HTR-8/SVneo (cell line): ENCODE measurements around the gene CCDC28B.

ENCODE experiments used
- DNase-seq: peaks from one replicate; pipeline ENCODE4 v3.0.0; 2011; ENCODE audit warnings: low spot score, mixed read lengths; ENCODE audit not compliant: insufficient read length
- FAIRE-seq: peaks from 2 replicates; lab custom pipeline; 2011; peaks lifted over from hg19 to GRCh38; lab: Jason Lieb, UNC

The CCDC28B gene

DNA sequence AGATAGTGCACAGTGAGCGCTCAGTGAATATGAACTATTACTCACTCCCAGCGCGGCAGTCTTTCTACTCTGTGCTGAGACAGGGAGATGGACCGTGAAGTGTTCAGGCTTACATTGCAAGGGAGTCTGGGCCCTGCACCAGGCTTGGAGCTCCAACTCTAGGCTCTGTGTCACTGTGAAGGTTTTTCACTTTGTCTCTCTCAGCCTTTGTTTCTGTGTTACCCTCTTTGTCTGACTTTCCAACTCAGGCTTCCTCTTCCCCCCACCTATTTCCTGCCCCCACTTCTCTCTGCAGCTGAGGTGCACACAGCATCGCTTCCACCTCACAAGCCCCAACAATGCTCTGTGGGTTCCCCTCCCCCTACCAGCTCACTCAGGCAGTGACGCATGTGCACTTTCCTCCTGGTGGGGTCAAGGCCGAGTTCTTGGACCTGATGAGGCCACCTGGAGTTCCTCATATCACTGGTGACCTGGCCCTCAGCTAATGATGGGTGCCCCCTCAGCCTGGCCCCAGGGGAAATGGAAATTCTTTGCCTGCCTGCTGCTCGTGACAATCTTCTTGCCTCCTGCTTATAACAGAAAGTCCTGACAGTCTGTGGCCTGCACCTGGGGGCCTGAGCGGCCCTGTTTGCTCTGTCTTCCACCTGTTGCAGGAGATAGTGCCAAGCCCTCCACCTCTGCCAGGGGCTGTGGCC is 49.6 kb downstream of the CCDC28B start:
- DNase-seq (peak; percentile 42), FAIRE-seq (no peak)

DNA sequence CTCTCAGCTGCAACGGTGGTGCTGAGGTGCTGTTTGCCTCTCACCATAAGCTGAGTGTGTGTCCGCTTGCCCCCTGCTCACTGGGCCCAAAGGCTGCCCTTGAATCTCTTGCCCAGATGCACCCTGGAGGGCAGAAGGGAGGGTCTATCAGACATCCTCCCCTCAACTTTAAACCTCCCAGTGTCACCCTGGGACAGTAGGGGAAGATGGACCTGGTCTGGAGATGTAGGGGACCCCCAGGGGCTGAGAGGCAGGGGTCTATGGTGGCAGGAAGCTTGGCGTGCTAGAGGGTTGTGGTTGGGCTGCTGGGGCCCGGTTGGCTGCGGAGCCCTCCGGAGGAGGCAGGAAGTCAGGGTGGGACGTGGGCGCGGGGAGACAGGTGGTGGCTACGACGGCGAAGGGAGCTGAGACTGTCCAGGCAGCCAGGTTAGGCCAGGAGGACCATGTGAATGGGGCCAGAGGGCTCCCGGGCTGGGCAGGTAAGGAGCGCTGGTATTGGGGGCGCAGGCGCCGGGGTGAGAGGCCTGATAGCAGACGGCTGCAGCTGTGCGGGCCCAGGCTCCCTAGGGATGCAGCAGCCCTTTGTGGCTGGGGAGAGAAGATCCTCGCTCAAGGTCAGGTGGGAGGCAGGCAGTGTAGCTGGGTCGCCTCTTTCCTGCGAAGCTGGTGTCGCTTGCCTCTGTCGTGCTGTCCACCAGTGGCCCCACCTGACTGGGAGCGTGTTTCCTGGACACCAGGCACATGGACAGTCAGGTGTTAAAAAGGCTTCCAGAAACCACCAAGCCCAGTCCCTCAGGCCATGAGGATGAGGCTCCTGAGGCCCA is 50.7 kb downstream of the CCDC28B start, which contains the start of gene LCK:
TSS of gene LCK (plus strand) at position 373 of the 824 bp plus-strand sequence. CDS start 23,065 bp downstream, outside the sequence.
- FAIRE-seq (no peak), DNase-seq (no peak)
